Activated CD8-positive, alpha-beta memory T cell treated with anti-CD3 and anti-CD28 coated beads, Interleukin-2, amount 50 U/mL, for 1 hour (primary cell): ENCODE results near the gene ERG28.
"Not testable (repeated sequence)": the region's sequence is repeated elsewhere in the genome, so short reads cannot be mapped to it uniquely, and the experiment has no call there.

Experiments
- DNase-seq: peaks from one replicate; pipeline ENCODE4 v3.0.0-alpha.2; 2020; ENCODE audit errors: extremely low read depth

ERG28 gene

GRCh38 chr14:75660630-75661498, at the start of gene ERG28, which contains the start of gene TTLL5:
TSS of gene ERG28 (minus strand) at chr14:75660876. CDS start at chr14:75657502, 3,374 bp downstream.
TSS of gene TTLL5 (plus strand) at chr14:75661246. CDS start at chr14:75663150, 1,904 bp downstream.
- DNase-seq = peak; percentile 94

- peak; percentile 21 for DNase-seq
These were observed 48.6 kb upstream of the ERG28 start for GRCh38 chr14:75709207-75709812.

- no peak for DNase-seq
These were observed 44.3 kb upstream of the ERG28 start for GRCh38 chr14:75705014-75705413.

DNA sequence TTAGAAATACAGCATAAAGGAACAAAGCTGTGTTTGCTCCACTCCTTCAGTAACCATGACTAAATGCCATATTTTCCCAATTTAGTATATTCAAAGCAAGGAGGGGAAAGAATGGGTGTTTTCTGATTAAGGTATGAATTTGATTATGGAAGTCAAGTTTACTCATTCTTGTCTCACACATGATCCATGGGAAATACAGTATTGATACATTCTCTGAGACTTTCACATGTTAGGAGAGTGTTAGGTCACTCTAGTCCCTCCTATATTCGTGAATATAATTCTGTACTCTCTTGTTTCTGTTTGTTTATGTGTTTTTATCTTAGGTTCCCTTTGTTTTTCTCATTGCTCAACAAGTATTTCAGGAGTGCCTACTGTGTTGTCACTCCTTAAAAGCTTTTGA, 42.8 kb upstream of the ERG28 start:
- DNase-seq = no peak

GRCh38 chr14:75702616-75703261, 42.1 kb upstream of the ERG28 start:
- DNase-seq = no peak

GRCh38 chr14:75702122-75702521, 41.4 kb upstream of the ERG28 start:
- no peak for DNase-seq

- no peak for DNase-seq
These were observed 39.6 kb upstream of the ERG28 start for GRCh38 chr14:75700295-75700694.

DNA sequence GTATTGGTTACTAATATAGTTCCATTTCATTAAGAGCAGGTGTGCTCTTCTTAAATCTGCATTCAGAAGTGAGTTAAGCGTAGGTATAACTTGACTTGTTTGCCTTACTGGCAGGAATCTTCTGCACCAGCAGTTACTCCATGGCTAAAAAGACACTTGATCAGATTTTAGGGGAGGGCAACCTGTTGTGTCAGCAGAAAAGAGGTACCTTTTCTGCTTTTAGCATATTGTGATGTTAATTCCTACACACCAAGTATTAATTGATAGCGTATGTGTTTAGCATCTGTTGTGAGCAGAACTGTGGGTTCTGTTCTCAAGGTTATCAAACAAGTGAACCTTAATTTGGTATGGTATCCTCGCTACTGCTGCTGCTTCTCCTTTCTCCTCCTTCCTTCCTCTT, 38.7 kb upstream of the ERG28 start:
- DNase-seq = no peak

- DNase-seq = no peak
These were observed 37.2 kb upstream of the ERG28 start for GRCh38 chr14:75697918-75698317.

DNA sequence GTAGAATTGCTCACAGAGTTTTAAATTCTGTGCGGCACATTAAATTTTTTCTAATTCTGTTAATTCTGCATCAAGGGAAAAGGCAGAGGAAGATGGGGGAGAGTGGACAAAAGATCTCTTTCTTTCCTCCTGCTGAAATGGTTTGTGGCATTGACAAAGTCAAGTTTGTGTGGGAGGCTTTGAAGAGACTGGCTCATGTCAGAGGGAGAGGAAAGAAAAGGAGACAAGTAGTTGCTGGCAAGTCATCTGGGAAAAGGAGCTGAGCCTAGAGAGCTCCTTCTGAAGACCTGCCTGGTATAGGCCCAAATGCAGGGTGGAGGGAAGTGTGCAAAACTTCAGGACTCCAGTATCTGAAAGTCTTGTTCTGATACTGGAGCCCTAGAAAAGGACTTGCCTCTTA, 36.7 kb upstream of the ERG28 start:
- DNase-seq = no peak

GRCh38 chr14:75695025-75695424, 34.3 kb upstream of the ERG28 start:
- not testable (repeated sequence) for DNase-seq

DNA sequence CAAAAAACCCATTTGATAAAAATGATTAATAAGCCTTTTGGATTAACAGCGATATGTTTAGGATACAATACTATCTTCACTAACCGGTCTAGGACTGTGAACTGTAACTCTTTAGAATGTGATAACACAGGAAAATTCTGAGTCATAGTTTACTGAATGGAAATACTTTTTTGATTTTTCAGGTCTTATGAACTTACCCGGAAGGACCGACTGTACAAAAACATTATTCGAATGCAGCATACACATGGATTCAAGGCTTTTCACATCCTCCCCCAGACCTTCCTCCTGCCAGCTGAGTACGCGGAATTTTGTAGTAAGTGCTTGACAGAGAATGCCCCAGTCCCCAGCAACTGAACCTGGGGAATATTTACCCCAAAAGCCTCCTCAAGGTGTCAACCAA, 29.3 kb upstream of the ERG28 start:
- no peak for DNase-seq

DNA sequence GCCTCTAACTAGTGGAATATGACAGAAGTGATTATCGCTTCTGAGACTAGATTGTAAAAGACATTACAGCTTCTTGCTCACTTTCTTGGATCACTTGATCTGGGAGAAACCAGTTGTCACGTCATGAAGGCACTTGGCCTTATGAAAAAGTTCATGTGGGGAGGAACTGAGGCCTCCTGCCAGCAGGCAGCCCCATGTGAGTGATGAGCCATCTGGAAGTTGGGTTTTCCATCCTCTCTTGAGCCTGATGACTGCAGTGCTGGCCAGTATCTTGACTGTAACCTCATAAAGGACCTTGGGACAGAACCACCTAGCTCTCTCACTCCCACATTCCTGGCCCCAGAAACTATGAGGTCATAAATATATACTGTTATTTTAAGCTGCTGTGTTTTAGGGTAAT, 28.3 kb upstream of the ERG28 start:
- DNase-seq = no peak

DNA sequence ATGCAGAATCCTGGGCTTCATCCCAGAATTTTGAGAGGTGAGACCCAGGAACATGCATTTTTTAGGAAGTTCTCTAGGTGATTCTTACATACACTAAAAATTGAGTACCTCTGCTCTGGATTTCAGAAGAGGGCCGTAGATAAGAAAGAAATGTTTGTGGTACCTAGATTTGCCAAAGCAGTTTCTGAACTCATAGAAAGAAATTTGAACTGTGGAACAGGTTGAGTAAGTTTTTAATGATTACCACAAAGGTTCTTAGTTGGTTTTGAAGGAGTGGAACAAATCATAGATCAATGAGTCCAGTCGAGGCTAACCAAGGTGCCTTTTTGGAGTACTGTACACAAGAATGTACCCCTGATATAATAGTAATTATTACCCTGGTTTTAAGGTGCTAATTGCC, 25.2 kb upstream of the ERG28 start:
- DNase-seq = no peak

- DNase-seq = no peak
These were observed 14.7 kb upstream of the ERG28 start for GRCh38 chr14:75675265-75675960.

GRCh38 chr14:75673345-75674035, 12.8 kb upstream of the ERG28 start:
- DNase-seq = no peak

GRCh38 chr14:75672605-75673192, 12.0 kb upstream of the ERG28 start:
- DNase-seq = no peak

- no peak for DNase-seq
These were observed 6.6 kb upstream of the ERG28 start for GRCh38 chr14:75667099-75667765.

- no peak for DNase-seq
These were observed 2.3 kb upstream of the ERG28 start for GRCh38 chr14:75662966-75663365.

GRCh38 chr14:75661499-75661814, 781 bp upstream of the ERG28 start:
- no peak for DNase-seq

- DNase-seq = no peak
These were observed 442 bp downstream of the ERG28 start for GRCh38 chr14:75660238-75660629.
